GM19238 (cell line): ENCODE measurements around the gene UBAC1.
"Not testable (repeated sequence)": the region's sequence is repeated elsewhere in the genome, so short reads cannot be mapped to it uniquely, and the experiment has no call there.

ENCODE experiments used
- DNase-seq: peaks from one replicate; pipeline ENCODE4 v3.0.0; 2011; ENCODE audit warnings: low spot score; ENCODE audit not compliant: insufficient read length

UBAC1 gene

DNA sequence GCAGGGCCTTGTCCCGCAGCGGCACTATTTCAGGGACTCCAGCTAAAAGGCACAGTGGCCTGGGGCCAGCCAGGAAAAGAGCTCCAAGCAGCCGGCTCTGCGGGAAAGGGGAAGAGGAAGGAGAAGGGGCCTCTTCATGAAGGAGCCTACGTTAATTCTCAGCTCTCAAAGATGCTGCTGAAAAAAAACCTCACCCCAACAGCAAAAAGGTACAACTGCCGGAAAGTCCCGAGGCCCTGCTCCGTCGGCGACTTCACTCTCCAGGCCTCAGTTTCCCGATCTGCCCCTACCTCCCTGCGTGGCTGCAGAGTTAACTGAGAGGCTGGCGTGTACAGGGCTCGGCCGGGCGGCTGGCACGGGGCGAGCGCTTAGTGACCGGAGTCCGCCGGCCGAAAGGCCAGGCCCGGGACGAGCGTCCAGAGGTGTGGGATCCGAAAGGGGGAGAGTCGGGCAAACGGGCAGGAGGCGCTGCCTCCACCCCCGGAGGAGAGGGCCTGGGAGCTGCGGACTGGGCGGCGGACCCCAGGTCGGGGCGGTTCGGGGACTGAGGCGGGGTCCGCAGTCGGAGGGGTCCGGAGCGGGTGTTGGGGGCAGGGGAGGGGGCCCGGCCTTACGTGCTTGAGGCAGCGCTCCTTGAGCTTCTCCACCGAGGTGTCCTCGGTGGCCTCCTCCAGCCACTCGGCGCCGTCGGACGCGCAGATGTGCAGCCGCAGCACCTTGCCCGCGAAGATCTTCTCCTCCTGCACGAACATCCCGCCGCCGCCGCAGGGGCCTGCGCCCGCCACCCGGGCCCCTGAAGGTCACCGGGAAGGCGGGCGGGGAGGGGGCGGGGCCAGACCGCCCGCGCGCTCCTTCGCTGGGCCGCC lies 529 bp downstream of the UBAC1 start:
- peak; percentile 39 for DNase-seq

DNA sequence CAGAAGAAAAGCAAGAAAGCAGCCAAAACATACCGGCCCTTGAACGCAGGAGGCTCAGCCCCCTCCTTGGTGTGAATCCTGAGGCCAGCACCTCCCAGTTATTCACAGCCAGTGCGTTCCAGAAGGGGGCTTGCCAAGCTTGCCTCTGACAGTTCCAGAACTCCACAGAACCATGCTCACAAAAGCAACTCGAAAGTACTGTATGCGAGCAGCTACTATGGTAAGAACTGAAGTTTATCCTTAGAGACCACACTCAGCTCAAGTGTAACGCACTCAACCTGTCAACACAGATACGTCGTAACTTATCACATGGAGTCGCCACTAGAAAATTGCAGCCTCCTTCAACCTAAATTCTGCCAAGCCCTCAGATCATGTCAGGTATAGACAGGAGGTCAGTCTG lies 1.4 kb downstream of the UBAC1 start:
- DNase-seq: no peak

DNA sequence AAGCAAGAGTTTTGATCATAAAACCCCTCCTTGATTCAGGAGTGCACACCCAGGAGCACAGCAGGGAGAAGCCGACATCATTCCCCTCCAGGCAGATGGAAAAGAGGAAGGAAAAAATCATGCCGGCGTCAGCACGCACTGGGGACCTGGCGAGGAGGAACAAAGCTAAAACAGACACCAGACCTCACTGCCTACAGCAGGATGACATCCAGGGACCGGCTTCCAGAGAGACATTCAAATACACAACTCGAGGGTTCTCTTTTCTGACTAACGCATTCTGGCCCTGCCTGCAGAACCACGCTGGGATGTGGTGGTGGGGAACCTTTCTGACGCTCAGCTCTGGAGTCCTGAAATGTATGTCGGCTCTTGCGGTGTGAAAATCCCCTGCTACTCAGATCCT lies 2.7 kb downstream of the UBAC1 start:
- DNase-seq: no peak

DNA sequence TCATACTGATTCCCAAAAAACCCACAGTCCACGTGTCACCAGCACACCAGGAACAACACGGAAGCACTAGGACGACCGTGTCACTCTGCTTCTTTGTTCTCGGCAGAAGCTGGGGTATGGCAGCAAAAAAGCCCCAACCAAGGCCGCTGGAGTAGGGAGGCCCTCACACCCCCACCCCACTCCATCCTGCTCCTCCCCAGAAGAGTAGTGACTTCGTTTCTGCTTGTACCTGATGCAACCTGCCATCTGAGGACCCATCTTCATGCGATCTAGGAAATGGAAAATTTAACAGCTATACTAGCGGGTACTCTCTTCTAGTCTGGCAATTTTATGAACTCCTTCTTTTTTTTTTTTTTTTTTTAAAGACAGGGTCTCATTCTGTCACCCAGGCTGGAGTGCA lies 3.7 kb downstream of the UBAC1 start:
- no peak for DNase-seq

DNA sequence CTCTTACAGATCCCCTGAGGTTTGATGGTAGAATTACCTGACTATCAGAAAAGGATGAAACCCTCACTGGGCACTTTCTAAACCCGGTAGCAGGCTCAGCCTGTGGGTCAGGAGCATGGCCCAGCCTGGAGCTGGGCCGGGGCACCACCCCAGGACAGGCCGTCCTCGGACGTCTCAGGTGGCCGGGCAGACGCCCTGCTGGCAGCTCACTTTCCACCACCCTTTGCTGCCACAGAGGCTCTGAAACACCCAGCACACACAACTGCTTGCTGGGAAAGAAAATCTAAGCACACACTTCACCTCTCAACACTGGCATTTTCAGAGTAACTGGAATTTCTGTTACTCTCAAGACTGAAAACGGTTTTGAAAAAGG lies 4.4 kb downstream of the UBAC1 start:
- DNase-seq: no peak

DNA sequence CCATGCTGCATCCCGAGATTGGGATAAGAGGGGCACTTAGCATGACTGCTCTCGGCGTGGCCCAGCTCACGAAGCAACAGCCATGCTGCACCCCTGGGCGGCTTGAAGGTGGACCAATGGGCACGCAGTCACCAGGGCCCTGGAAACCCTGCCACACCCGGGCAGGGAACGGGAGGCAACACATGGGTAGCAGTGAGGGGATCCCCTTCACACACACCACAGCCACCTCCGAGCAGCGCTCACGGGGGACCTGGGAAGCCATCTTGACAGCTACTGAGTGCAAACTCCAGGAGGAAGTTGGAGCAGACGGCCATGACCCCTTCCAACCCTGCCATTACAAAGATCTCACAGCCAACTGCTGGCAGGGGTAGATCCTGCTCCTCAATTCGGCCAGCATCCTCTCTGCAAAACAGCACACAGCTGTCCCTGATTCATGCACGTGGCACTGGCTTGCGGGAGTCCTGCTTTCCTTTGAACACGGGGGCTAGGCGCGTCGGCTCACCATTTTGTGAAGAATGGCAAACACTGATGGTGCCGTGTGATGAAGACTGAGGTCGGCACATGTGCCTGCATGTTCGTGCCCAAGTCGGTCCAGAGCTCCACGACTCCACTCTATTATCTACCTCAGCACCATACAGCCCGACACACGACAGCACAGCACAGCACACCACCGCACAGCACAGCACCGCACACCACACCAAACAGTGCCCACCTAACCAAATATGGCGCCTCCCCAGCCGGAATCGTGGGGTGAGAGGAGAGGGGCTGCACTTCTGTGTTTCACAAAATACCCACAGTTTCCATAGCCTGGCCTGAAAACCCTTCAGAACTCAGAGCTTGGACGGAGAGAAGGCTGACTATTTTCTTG lies 5.0 kb downstream of the UBAC1 start:
- no peak for DNase-seq

DNA sequence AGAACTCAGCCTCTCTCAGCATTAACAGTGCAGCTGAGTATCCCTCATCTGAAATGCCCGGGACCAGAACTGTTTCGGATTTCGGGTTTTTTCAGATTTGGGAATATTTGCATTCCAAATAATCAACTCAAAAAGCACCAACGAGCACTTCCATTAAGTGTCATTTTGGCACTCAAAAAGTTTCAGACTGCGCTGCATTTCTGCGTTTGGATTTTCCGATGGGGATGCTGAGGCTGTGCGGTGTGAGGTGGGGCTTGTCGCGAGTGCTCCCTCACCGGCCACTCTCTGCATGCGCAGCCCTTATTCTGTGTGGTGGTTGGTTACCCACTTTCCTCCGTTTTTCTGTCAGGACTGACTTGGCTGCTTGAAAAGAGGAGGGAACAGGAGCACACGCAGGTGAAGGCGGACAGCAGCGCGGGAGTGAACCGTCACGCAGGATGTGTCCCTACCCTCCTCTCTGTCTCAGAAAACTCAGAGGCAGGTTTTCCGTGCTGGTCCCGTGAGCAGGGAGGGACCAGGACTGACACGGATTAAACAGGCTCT lies 8.4 kb downstream of the UBAC1 start:
- DNase-seq: no peak

DNA sequence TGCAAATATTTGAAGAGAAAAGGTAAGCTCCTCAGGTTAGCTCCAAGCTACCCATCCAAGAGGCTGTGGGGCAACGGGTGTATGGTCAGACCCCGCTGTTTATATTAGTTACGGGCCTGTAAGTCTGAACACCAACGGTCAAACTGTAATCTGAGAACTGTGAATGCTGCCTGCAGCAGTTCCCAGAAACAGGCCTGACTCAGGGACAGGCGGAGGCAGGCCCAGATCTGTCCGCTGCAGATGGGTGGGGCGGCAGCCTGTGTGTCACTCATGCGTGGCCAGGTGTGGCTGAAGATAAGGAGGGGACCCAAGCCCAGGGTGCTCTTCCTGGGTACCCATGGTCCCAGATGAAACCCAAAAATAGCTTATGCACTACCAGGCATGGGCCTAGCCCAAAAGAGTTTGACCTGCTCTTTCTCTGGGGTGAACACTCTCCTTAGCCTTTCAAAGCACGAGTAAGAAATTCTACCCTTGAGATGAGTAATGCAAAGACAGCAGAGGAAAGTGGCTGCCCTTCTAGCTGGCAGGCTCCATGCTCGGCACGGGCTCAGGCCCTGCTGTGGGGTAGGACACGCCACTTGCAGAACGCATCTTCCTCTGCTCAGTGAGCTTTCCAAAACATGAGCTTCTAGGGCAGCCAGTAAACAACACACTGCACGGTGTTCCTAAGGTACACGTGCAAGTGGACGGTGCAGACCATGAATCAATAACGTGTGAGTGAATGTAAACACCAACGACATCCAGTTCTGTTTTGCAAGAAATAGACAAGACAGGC lies 9.1 kb downstream of the UBAC1 start:
- DNase-seq: no peak

DNA sequence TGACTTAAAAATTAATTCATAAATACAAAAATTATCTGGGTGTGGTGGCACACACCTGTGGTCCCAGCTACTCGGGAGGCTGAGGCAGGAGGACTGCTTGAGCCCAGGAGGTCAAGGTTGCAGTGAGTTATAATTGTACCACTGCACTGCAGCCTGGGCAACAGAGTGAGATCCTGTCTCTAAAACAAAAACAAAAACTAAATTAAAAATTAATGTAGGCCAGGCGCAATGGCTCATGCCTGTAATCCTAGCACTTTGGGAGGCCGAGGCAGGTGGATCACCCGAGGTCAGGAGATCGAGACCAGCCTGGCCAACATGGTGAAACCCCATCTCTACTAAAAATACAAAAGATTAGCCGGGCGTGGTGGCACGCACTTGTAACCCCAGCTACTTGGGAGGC lies 9.9 kb downstream of the UBAC1 start:
- DNase-seq: not testable (repeated sequence)

DNA sequence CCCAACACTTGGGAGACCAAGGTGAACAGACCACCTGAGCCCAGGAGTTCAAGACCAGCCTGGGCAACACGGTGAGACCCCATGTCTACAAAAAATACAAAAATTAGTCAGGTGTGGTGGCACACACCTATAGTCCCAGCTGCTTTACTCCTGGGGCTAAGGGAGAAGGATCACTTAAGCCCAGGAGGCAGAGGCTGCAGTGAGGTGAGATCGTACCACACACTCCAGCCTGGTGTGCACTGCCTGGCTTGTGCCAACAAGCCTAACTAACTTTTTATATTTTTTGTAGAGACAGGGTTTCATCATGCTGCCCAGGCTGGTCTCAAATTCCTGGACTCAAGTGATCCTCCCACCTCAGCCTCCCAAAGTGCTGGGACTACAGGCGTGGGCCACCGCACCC lies 10.3 kb downstream of the UBAC1 start:
- not testable (repeated sequence) for DNase-seq

DNA sequence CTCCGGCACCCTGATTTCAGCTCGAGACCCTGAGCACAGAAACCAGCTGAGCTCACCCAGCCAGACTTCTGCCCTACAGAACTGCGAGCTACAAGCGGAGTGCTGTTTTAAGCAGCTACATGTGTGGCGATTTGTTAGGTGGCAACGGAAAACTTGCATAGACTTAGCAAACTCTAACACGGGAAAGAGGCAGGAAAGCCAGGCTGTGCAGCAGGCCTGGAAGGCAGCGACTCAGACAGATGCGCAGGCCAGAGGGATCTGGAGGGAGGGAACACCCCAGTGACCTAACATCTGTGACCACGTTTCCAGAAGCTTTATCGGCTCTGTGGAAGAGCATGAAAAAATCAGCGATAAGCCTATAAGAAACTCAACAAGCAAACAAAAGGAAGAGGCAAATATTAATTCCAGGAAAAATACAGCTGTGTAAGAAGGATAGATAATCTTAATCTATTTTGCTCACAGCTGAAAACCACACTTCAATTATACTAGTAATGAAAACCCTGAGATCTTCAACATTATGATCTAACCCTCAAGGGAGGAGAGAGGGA lies 11.0 kb downstream of the UBAC1 start:
- no peak for DNase-seq

DNA sequence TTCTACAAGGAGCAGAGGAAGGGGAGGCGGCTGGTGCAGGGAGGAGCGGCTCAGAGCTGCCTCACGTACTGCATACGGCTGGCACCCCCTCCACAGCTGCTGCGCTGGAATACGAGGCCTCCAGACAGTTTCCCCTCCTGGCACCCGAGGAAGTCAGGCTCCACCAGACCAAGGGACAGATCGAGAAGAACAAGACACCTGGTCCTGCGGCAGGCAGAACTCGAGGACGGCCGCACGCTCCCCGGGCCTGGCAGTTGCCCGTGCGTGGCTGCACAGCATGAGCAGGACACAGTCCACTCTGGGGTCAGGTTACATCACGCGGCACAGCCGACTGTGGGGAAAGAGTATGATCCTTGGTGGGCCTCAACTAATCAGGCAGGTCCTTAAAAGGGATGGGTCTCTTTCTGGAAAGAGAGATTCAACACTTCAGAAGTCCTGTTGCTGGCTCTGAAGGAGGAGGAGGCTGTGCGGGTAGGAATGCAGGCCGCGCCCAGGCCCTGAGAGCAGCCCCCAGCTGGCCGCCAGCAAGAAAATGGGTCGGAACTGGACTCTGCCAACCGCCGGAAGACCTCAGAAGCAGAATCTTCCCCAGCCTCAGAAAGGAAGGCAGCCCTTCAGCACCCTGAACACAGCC lies 11.6 kb downstream of the UBAC1 start:
- DNase-seq: no peak

DNA sequence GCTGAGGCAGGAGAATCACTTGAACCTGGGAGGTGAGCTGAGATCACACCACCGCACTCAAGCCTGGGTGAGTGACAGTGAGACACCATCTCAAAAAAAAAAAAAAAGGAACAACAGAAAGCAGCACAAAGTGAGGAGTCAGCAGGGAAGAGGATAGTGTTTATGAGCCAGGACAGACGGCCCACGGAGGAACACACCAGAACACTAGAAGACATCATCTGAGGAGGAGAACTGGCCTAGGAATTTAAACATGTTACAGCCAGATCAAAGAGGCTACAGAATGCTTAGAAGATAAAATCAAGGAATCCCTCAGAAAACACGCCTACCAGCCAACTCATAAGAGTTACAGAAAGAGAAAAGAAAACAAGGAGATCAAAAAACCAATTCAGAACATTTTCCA lies 12.2 kb downstream of the UBAC1 start:
- no peak for DNase-seq

DNA sequence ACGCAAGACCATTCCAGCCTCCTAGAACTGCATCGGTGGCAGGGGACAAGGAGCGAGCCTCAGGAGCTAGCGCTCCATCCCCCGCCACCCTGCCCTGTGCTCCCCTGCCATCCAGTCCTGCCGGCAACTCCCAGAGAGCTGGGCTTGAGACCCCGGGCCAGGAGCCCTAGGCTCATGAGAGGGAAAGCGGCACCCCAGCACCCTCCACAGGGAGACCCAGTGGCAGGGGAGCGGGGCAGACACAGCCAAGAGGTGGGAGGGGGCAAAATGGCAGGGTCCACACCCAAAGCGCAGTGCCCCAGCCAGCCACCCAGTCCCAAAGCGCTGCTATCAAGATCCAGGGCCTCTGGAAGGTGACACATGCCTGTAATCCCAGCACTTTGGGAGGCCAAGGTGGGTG lies 12.7 kb downstream of the UBAC1 start:
- no peak for DNase-seq

DNA sequence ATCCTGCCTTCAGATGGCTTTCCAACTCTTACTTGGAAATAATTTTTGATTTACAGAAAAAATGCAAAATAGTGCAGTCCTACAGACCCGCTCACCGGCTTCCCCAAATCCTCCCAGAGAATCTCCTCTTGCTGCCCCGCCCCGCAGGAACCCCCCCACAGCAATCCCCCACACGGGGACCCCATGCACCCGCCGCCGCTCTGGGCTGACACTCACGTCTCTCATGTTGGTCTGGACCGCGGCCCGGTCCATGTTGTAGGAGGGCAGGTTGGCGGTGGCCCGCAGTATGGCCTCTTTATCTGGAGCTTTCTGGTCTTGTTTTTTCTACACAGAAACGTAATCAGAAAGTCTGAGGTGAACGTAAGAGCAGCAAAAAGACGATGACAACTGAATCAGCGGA lies 13.6 kb downstream of the UBAC1 start:
- no peak for DNase-seq

DNA sequence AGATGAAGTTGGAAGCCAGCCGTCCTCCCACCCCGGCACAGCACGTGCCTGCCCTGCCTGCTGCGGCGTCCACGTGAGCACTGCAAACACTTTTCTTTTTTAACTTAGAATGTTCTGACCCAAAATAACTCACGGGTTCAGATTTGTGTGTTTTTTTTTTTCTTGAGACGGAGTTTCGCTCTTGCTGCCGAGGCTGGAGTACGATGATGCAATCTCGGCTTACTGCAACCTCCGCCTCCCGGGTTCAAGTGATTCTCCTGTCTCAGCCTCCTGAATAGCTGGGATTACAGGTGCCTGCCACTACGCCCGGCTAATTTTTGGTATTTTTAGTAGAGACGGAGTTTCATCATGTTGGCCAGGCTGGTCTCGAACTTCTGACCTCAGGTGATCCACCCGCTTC lies 14.1 kb downstream of the UBAC1 start:
- DNase-seq: not testable (repeated sequence)

DNA sequence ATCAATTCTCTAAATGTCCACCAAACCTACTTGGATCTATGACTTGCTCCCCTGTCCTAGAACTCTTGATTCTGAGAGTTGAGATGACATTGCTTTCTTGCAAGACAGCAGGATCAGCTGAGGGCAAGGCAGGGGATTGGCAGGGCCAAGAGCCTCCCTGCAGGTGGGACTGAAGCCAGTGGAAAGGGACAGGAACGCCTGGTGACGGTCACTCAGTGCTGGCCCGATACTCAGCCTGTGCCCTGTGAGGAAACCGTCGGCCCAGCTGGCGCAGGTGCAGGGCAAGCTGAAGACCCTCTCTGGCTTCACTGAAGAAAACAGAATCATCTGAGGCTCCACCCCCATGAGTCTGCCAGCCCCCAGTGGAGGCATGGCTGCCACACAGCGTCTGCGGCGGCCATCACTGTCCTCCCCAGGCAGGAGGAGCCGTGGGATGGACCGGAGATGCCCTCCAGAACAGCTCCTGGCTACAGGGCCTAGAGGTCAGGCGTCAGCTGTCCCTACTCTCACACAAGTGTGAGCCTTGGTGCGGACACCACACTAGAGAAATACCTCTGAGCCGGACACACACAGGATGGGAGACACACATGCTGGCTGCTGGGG lies 14.7 kb downstream of the UBAC1 start:
- no peak for DNase-seq

DNA sequence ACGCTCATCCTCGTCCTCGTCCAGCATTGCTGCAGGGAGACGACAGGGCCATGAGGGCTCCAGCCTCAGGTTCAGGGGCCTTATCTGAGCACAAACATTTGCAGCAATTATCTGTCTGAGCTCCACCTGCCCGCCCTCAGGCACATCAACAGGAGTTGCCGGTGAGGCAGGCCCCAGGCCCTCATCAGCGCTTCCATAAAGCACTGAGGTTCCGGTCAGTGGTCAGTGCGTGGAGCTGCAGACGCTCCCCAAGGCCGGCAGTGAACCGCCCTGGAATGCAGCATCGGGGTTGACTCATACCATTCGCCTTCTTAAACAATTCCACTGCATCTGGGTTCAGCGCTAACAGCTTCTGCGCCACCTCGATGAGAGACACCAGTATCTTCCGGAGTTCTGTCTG lies 15.2 kb downstream of the UBAC1 start:
- DNase-seq: no peak

DNA sequence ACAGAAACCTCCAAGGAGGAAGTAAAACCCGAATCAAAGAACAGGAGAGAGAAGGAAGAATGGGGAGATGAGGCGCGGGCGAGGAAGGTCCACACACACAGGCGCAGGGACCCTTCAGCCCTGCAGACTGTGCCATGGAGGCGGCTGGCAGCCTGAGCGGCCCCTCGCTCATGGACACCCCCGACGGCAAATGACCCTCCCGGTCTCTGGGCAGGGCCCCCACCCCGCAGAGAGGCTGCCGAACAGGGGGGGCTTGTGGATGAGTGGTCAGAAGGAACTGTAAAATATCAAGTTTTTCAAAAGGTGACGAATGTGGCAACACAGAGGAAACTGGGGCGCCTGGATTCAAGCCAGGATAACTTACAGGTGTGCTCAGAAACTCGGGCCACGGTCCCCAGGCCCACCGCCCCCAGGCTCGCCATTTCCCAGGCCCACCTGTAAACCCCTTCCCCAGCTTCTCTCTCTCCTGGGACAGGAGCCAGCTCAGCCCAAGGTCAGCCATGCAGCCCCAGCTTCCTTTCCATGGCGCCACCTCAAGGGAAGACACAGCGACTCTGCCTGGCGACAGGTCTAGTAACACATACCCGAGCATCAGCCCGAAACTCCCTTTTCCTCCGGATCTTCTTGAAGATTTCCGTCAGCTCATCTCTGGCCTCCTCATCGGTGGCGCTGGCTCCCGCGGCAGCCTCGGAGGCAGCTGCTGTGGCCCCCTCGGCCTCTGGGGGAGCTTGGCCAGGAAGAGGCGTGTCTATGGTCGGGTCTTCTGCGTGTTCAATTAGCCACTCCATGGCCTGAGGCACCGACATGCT lies 16.5 kb downstream of the UBAC1 start:
- DNase-seq: no peak

DNA sequence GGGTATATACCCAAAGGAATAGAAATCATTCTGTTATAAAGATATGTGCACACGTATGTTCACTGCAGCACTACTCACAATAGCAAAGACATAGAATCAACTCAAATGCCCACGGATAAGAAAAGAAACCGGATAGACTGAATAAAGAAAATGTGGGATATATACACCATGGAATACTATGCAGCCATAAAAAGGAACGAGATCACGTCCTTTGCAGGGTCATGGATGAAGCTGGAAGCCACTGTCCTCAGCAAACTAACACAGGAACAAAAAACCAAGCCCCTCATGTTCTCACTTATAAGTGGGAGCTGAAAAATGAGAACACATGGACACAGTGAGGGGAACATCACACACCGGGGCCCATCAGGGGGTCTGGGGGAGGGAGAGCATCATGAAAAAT lies 17.6 kb downstream of the UBAC1 start:
- DNase-seq: not testable (repeated sequence)
